ENCODE data around the gene NTRK3.

DNA sequence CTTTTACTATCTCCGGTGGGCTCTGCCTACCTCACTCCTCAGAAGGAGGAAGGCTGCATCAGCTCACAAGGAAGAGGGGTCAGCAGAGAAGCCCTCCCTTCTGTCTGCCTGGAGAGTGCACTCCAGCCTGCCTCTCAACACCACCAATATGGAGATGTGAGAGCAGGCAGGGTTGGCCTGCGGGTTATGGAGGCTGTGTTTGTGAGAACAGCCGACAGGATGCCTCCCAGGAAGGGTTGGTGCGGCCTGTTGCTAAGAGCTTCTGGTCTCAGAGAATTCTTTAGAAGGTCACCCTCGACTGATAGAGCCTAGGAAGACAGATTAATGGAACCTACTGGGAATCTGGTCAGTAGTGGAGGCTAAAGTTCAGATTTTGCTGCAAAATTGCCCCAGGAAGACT, 326.1 kb downstream of the NTRK3 start:
- no peak for TF ChIP-seq POLR2A (IDR thresholded peaks at IDR 0.05)
- TF ChIP-seq CTCF (IDR thresholded peaks at IDR 0.05) = no peak

Measured in thyroid gland (tissue), 4 donors.